Adrenal gland (tissue), 12 donors: ENCODE measurements around the gene SYNE2. TPM values are rescaled to one million over a fixed set of nuclear protein-coding genes. Genes with fewer than 3 reads are reported as not detected.
A peak's percentile ranks its signal among the peaks of the same experiment; 100 is the strongest.

ENCODE experiments used
- DNase-seq, 7 donors: peaks; one replicate each; pipeline ENCODE4 v3.0.0-alpha.2; 2019 to 2020
- H3K27ac ChIP-seq, 5 donors: fragments of 200-600 bp; sonication (generic) in 4 of 5; 1 replicate in 3 of 5; 2 replicates in 2 of 5; pipeline versions ENCODE4 v1.5.1 to v1.8.0; 2016 to 2020; ENCODE audit warnings: mild to moderate bottlenecking in 1 of 5
- H3K27me3 ChIP-seq: fragments of 200-600 bp; 2 replicates; pipeline ENCODE4 v1.8.0; 2021
- H3K36me3 ChIP-seq, 2 donors: fragments of 200-600 bp; replicated peaks in 1 of 2; 1 replicate in 1 of 2; 2 replicates in 1 of 2; pipeline versions ENCODE4 v1.5.1 to v1.8.0; 2018 to 2022
- H3K4me1 ChIP-seq, 2 donors: fragments of 200-600 bp; replicated peaks in 1 of 2; 1 replicate in 1 of 2; 2 replicates in 1 of 2; pipeline versions ENCODE4 v1.5.1 to v1.8.0; 2018 to 2021
- H3K4me3 ChIP-seq, 4 donors: fragments of 200-600 bp; sonication (generic) in 3 of 4; one replicate each; pipeline ENCODE4 v1.5.1; 2016 to 2018
- H3K9me3 ChIP-seq, 3 donors: fragments of 200-600 bp; sonication (generic) in 1 of 3; replicated peaks in 1 of 3; 1 replicate in 2 of 3; 2 replicates in 1 of 3; pipeline versions ENCODE4 v1.5.1 to v1.8.0; 2016 to 2021
- CTCF ChIP-seq, 6 experiments: fragments of 450-650 bp in 4 of 6; fragments of 200-600 bp in 2 of 6; sonication (generic) in 1 of 6; IDR thresholded peaks; 1 replicate in 5 of 6; 2 replicates in 1 of 6; pipeline versions ENCODE4 v1.5.1 to v1.8.0; 2016 to 2021; ENCODE audit warnings: antibody characterized with exemption in 6 of 6, mild to moderate bottlenecking in 2 of 6, moderate library complexity in 1 of 6
- POLR2A ChIP-seq, 2 donors: fragments of 450-650 bp; IDR thresholded peaks; one replicate each; pipeline ENCODE4 v1.6.1; 2017; ENCODE audit warnings: antibody characterized with exemption in 2 of 2, mild to moderate bottlenecking in 2 of 2, moderate library complexity in 1 of 2
- WGBS, 4 donors: extraction: QIAGEN DNeasy Blood & Tissue Kit in 2 of 4; methylation state at CpG; one replicate each; pipeline versions ENCODE4 v1.1.5 to v1.1.7; 2013 to 2017; 5-methylcytosine and 5-hydroxymethylcytosine counted together
- intact Hi-C, 2 donors: fragments of 100-400 bp; cut with DNase I; formaldehyde crosslinking; loops; one replicate each; pipeline versions ENCODE4 v1.14.1 to v1.15.0; 2022 to 2023
- polyA plus RNA-seq, 3 donors: library from polyadenylated mRNA; stranded (reverse); fragments of 200-250 nt in 2 of 3; fragments of 350-450 nt in 1 of 3; fragmentation: Illumina TruSeq in 1 of 3; extraction: RNeasy Lipid Tissue Mini Kit (QIAGEN cat#74804) in 1 of 3; gene quantifications; one replicate each; pipeline ENCODE4 v1.2.3, GENCODE V29; 2013 to 2014
- total RNA-seq, 9 donors: library from RNA; depleted of rRNA in 4 of 9; stranded (reverse); fragments of >200 nt in 4 of 9; fragments of 120-200 nt in 1 of 9; fragmentation: NEBNext Ultra II Directional in 1 of 9; extraction: Animal tissue kit (Norgen Biotek cat#: 25700) in 1 of 9; gene quantifications; one replicate each; pipeline versions ENCODE4 v1.1.0 to v1.2.4, GENCODE V29; 2013 to 2023
- donor health status: healthy with polysubstance abuse.
- donor health status: Bipolar disorder and iron deficiency.
- donor health status: DM: yes; HTN: yes; CAD: no.
- donor health status: DM: no; HTN: no; CAD: no.
- donor health status: DM: no; HTN: no; CAD: no.
- donor health status: DM: yes; HTN: yes; CAD: no.

Gene SYNE2
- total and polyA plus RNA-seq, 12 donors: 21.4 to 140 (median 56.1) TPM

GRCh38 chr14:63902375-63902976 lies 49.7 kb downstream of the SYNE2 start:
- WGBS, 4 donors: 74 to 79% (median 75%) methylated on average over 7 of the region's 7 CpGs

GRCh38 chr14:63904724-63905123 lies 51.9 kb downstream of the SYNE2 start:
- Histone ChIP-seq H3K27me3 (no peaks in the 10 kb centered on the region), H3K4me1 (peaks cover 2 to 24% of the 10 kb centered on the region in 2 donors), H3K27ac (no peak overlapping the region), H3K36me3 (no peaks in the 10 kb centered on the region), H3K4me3 (no peak overlapping the region), H3K9me3 (no peaks in the 10 kb centered on the region)
- no peak for DNase-seq
- intact Hi-C loops: no loop called here
- no peak for TF ChIP-seq POLR2A (IDR thresholded peaks at IDR 0.05)
- no peak for TF ChIP-seq CTCF (IDR thresholded peaks at IDR 0.05)
- WGBS, 4 donors: 76 to 88% (median 86%) methylated on average over 2 of the region's 2 CpGs

More at GRCh38 chr14:63902375-63902976, 49.7 kb downstream of the SYNE2 start:
- Histone ChIP-seq H3K4me1 (peaks cover 0 to 9% of the 10 kb centered on the region in 2 donors), H3K27me3 (no peaks in the 10 kb centered on the region), H3K4me3 (no peak overlapping the region), H3K9me3 (no peaks in the 10 kb centered on the region), H3K27ac (no peak overlapping the region), H3K36me3 (no peaks in the 10 kb centered on the region)
- DNase-seq: peak in 1 of 7 donors; percentile 23
- TF ChIP-seq CTCF (IDR thresholded peaks at IDR 0.05) (no peak), POLR2A (IDR thresholded peaks at IDR 0.05) (no peak)
- intact Hi-C loops: no loop called here

- no peak for DNase-seq
- no peaks in the 10 kb centered on the region for H3K9me3 ChIP-seq
- intact Hi-C loops: no loop called here
- no peak overlapping the region for H3K4me3 ChIP-seq
- H3K27ac ChIP-seq: no peak overlapping the region
- no peaks in the 10 kb centered on the region for H3K27me3 ChIP-seq
- 63 to 76% (median 71%) methylated on average over 2 of the region's 2 CpGs for WGBS, 4 donors
- H3K36me3 ChIP-seq: no peaks in the 10 kb centered on the region
- peaks cover 2 to 31% of the 10 kb centered on the region in 2 donors for H3K4me1 ChIP-seq
- TF ChIP-seq CTCF (IDR thresholded peaks at IDR 0.05): no peak
- TF ChIP-seq POLR2A (IDR thresholded peaks at IDR 0.05): no peak
Observed at GRCh38 chr14:63905370-63905769, 52.6 kb downstream of the SYNE2 start.

GRCh38 chr14:63908667-63909264 lies 56.0 kb downstream of the SYNE2 start:
- TF ChIP-seq CTCF (IDR thresholded peaks at IDR 0.05) (no peak), POLR2A (IDR thresholded peaks at IDR 0.05) (peak in 1 of 2 donors; percentile 18)
- Histone ChIP-seq H3K36me3 (no peaks in the 10 kb centered on the region), H3K4me3 (peak overlapping the region in 1 of 4 donors; percentile 46), H3K27ac (peak overlapping the region in 4 of 5 donors; percentile 1 to 60 (median 38)), H3K9me3 (no peaks in the 10 kb centered on the region), H3K4me1 (peaks cover 2 to 33% of the 10 kb centered on the region in 2 donors), H3K27me3 (no peaks in the 10 kb centered on the region)
- DNase-seq: no peak
- intact Hi-C loops: no loop called here
- WGBS, 4 donors: 46 to 68% (median 53%) methylated on average over 4 of the region's 4 CpGs
